Measurements from ENCODE around the gene LAMC3.
"Not testable (repeated sequence)": the region's sequence is repeated elsewhere in the genome, so short reads cannot be mapped to it uniquely, and the experiment has no call there.

Gene LAMC3

GRCh38 chr9:130991778-130992681, 16.9 kb upstream of the LAMC3 start:
- DNase-seq (ENCODE audit: low spot score), result no peak

- no peak for DNase-seq (ENCODE audit: low spot score)
Observed at GRCh38 chr9:130992682-130993032, 16.3 kb upstream of the LAMC3 start.

- DNase-seq (ENCODE audit: low spot score), result no peak
Observed at GRCh38 chr9:130993303-130994030, 15.5 kb upstream of the LAMC3 start.

- no peak for DNase-seq (ENCODE audit: low spot score)
Observed at GRCh38 chr9:130994135-130995085, 14.6 kb upstream of the LAMC3 start.

GRCh38 chr9:130995086-130996011, 13.6 kb upstream of the LAMC3 start:
- no peak for DNase-seq (ENCODE audit: low spot score)

- no peak for DNase-seq (ENCODE audit: low spot score)
Observed at GRCh38 chr9:130996205-130996604, 12.8 kb upstream of the LAMC3 start.

- no peak for DNase-seq (ENCODE audit: low spot score)
Observed at GRCh38 chr9:130996676-130997394, 12.1 kb upstream of the LAMC3 start.

- no peak for DNase-seq (ENCODE audit: low spot score)
Observed at GRCh38 chr9:130997395-130997684, 11.6 kb upstream of the LAMC3 start.

- peak; percentile 48 for DNase-seq (ENCODE audit: low spot score)
Observed at GRCh38 chr9:130997925-130998596, 10.9 kb upstream of the LAMC3 start.

GRCh38 chr9:130998597-130999244, 10.3 kb upstream of the LAMC3 start:
- no peak for DNase-seq (ENCODE audit: low spot score)

GRCh38 chr9:130999245-130999623, 9.7 kb upstream of the LAMC3 start:
- DNase-seq (ENCODE audit: low spot score), result no peak

GRCh38 chr9:131000526-131000925, 8.4 kb upstream of the LAMC3 start:
- not testable (repeated sequence) for DNase-seq (ENCODE audit: low spot score)

GRCh38 chr9:131001021-131001420, 8.0 kb upstream of the LAMC3 start:
- no peak for DNase-seq (ENCODE audit: low spot score)

- no peak for DNase-seq (ENCODE audit: low spot score)
Observed at GRCh38 chr9:131001990-131002389, 7.0 kb upstream of the LAMC3 start.

- no peak for DNase-seq (ENCODE audit: low spot score)
Observed at GRCh38 chr9:131006601-131007000, 2.4 kb upstream of the LAMC3 start.

- no peak for DNase-seq (ENCODE audit: low spot score)
Observed at GRCh38 chr9:131008086-131008485, 888 bp upstream of the LAMC3 start.

- no peak for DNase-seq (ENCODE audit: low spot score)
Observed at GRCh38 chr9:131008563-131008908, 438 bp upstream of the LAMC3 start.

- DNase-seq (ENCODE audit: low spot score), result no peak
Observed at GRCh38 chr9:131010482-131011273, 1.7 kb downstream of the LAMC3 start.

Measured in LoVo (cell line).